GM18861 (cell line): ENCODE results near the gene IFNA14.
"Not testable (repeated sequence)": the region's sequence is repeated elsewhere in the genome, so short reads cannot be mapped to it uniquely, and the experiment has no call there.

ENCODE experiments used
- ATAC-seq: cut with Tn5 transposase; IDR thresholded peaks from one replicate; pipeline ENCODE4 v1.9.1; 2021; ENCODE audit not compliant: unreplicated experiment

IFNA14 gene

GRCh38 chr9:21217211-21217610 is 22.6 kb downstream of the IFNA14 start, which contains the start of gene IFNA16:
Gene IFNA16 (minus strand): TSS chr9:21217311. CDS start chr9:21217305, 6 bp downstream.
- not testable (repeated sequence) for ATAC-seq

- peak; percentile 62 for ATAC-seq
Measured at GRCh38 chr9:21213411-21214326, 26.1 kb downstream of the IFNA14 start.

GRCh38 chr9:21212160-21212559 is 27.6 kb downstream of the IFNA14 start:
- ATAC-seq, result not testable (repeated sequence)

GRCh38 chr9:21210782-21211181 is 29.0 kb downstream of the IFNA14 start:
- not testable (repeated sequence) for ATAC-seq

GRCh38 chr9:21210311-21210710 is 29.5 kb downstream of the IFNA14 start:
- ATAC-seq, result no peak

- not testable (repeated sequence) for ATAC-seq
Measured at GRCh38 chr9:21207043-21207442, 32.8 kb downstream of the IFNA14 start, which contains the start of gene IFNA10. Gene IFNA10 (minus strand): TSS chr9:21207143. CDS start chr9:21207097, 46 bp downstream.

- ATAC-seq, result no peak
Measured at GRCh38 chr9:21205204-21205603, 34.6 kb downstream of the IFNA14 start.

- not testable (repeated sequence) for ATAC-seq
Measured at GRCh38 chr9:21202105-21202504, 37.7 kb downstream of the IFNA14 start, which contains the start of gene IFNA7. Gene IFNA7 (minus strand): TSS chr9:21202205. CDS start chr9:21202165, 40 bp downstream.

GRCh38 chr9:21194867-21195776 is 44.7 kb downstream of the IFNA14 start:
- ATAC-seq, result peak; percentile 84
